GM18517 (cell line): ENCODE data around the gene PRPSAP1.
A peak's percentile ranks its signal among the peaks of the same experiment; 100 is the strongest.

ENCODE experiments used
- ATAC-seq: cut with Tn5 transposase; IDR thresholded peaks from one replicate; pipeline ENCODE4 v1.9.1; 2021; ENCODE audit warnings: mild to moderate bottlenecking, moderate library complexity; ENCODE audit not compliant: unreplicated experiment

PRPSAP1 gene

DNA sequence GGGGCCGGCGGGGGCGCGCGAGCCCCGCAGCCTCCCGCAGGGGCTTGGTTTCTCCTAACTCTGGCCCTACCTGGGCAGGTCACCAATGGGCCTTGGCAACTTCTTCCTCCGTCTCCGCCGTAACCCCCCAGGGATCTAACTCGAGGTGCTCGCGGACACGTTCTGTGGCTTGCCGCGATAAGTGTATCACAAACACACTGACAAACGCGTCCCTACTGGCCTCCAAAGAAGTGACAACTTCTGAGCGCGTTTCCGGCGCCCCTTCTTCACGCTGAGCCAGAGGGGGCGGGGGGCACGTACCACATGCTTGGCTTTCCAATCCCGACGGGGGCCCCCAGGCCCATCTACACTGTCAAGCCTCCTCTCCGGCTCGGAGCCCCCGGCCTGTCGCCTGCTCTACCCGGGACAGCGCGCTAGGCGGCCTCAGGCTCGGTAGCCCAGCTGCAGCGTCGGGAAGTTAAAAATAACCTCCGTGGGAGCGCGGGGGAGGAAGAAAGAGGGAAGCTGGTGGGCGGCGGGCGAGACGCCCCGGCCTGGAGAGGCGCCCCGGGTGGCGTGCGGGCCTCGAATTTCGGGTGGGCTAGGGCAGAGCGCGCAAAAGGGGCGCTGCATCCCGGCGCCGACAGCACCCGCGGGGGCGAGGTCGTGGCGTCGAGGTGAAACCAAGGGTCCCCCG is 30.0 kb upstream of the PRPSAP1 start:
- peak; percentile 12 for ATAC-seq

DNA sequence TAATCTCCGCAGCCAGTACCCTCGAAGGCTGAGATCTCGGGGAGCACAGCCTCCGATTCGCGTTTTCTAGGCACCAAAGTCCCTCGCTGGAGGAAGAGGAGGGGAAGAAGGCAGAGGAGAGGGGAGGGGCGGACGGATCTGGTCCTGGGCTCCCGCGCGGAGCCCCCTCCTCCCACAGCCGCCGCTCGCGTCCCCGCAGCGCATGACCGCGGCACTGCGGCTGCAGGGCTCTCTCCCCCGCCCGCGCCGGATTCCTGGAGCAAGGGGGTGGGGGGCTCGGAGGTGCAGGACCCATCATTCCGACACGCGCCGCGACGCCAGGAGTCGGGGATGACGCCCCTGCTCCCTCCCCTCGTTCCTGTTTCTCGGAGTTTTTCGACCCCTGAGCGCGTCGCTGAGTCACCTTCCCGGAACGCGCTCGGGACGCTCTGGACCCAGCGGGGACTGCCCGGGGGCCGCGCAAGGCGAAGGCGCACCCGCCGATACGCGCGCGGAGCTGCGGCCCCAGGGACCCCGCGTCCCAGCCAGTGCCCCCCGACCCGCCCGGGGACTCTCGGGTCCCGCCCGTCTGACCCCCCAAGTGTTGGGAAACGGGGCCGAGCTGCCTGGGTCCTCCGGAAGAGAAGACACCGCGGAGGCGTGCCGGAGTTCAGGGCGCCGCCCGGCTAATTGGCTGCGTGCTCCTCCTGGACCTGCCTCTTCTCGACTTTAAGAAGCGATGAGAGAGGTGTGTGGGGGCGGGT is 29.3 kb upstream of the PRPSAP1 start:
- no peak for ATAC-seq

DNA sequence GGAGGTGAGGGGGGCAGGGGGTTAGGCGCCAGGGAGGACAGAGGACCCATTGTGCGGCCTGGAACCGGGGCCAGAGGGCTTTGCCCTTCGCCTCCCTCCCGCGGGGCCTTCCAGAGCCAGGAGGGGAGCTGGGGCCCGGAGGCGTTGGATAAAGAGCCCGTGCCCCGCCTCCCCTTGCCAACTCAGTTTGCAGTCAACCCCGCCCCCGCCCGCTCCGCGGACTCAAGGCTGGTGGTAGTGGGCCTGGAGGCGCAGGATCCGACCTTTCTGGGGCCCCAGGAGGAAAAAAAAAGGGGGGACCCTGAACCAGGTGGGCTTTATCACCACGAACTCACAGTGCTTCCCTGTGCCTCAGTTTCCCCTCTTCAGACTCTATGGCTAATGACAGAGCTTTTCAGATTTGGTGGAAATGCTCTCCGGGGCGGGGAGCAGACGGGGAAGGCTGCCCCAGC is 28.7 kb upstream of the PRPSAP1 start:
- ATAC-seq, result no peak

DNA sequence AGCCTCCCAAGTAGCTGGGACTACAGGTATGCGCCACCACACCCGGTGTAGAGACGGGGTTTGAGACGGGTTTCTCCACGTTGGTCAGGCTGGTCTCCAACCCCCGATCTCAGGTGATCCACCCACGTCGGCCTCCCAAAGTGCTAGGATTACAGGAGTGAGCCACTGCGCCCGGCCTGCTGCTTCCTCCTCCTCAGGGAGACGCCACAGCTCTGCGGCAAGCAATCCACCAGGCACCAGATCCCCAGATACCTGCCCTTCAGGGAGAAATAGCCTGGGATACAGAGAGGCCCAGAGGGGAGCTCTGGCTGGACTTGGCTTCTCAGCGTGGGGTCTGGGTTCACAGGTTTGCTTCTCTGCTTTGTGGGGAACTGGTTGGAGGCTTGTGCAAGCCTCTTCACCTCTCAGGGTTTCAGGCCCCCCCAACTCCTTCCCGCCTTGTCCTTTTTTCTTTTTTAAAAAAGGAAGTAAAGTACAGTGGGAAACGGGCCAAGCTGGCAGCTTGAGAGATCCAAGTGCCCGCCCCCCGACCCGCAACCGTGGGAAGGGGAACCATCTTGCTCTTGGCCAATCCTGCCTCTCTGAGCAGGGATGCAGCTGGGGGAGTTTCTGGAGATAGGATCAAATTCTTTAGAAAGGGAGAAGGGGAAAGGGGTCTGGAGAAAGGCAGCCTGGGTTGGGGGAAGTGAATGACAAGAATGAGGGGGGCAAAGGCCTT is 28.1 kb upstream of the PRPSAP1 start:
- no peak for ATAC-seq

DNA sequence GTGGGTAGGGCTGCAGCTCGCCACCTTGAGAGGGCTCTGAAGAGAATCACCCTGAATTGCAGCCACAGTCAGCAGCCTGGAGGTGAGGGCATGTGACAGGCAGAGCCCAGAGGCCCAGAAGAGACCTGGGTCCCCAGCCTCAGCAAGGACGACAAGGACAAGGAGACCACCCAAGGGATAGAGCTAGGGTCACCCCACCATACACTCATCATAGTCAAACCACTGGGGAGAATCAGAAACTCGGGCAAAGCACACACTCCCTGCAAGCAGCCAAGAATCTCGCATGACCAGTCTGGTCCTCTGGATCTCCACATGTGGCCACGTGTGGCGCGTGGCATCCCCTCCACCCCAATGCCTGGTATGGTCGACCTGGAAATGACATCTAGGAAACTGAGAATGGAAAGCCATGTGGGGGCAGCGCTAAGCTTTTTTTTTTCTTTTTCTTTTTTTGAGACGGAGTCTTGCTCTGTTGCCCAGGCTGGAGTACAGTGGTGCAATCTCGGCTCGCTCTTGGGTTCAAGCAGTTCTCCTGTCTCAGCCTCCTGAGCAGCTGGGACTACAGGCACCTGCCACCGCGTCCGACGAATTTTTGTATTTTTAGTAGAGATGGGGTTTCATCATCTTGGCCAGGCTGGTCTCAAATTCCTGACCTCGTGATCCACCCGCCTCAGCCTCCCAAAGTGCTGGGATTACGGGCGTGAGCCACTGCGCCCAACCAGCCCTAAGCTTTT is 26.1 kb upstream of the PRPSAP1 start:
- ATAC-seq, result no peak

DNA sequence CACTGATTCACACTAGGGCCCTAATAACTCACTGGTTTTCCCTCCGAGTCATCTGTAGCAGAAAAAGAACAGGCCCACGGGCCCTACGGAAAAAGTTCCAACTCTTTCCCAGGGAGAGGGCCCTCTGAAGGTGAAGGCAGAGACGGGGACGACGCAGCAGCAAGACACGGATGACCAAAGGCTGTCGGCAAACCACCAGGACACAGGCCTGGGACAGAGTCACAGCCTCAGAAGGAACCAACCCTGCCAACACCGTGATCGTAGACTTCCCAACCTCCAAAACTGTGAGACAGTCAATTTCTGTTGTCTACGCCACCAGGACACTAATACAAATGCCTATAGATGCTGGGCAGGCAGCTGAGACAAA is 25.5 kb upstream of the PRPSAP1 start:
- ATAC-seq, result no peak

DNA sequence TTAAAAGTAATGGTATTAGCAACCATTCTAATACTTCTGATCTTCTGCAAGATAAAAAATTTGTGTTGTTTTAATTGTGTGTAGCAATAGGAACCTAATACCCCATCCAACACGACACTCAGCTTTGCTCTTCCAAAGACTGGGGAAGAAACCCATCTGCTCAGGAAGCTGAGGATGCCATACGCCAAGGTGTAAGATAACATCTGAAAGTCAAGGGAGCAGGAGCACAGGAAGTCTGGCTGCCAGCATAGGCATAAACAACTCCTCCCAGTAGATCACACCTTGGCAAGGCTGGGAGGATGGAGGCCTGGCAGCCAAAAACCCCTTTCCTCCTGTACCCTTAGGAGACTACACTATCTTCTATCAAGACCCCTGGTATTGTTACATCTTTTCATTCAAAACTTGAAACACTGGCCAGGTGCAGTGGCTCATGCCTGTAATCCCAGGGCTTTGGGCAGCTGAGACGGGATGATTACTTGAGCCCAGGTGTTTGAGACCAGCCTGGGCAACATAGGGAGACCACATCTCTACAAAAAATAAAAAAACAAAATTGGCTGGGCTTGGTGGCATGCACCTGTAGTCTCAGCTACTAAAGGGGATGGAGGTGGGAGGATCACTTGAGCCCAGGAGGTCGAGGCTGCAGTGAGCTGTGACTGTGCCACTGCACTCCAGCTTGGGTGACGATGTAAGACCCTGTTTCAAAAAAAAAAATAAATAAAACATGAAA is 25.0 kb upstream of the PRPSAP1 start:
- no peak for ATAC-seq

DNA sequence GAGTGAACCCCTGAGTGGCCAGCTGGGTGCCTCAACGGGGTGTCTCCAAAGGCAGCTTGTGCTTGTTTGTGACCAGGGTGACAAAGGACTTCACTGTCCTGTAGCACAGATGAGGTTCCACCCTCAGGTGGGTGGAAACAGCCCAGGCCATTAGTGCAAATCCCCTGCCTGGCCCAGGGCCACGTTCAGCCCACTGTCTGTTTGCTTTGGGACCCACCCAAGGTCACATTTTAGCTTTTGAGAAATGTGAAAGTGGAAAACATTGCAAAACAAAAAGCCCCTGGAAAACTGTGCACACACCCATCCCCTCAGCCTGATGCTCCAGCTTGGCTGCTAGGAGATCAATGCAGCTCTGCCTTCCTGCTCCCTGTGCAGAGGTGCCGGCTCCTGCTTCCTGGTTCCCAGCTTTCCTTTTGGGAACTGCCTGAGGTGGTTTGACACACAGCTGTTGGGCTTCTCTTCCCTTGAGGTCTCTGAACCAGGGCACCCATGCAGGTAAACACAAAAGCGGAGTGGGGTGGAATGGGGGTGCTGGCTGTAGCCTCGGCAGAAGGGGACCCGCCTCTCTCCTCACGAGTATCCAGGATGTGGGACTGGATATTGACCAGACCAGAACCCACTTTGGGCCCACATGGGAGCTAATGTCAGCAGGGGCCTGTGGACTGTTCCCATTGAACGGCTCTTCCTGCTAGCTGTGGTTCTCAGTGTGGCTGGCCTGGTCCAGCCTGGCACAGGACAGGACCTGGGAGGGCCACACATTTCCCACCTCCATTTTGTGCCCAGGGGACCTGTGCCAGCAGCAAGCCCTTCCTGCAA is 22.8 kb upstream of the PRPSAP1 start:
- no peak for ATAC-seq

DNA sequence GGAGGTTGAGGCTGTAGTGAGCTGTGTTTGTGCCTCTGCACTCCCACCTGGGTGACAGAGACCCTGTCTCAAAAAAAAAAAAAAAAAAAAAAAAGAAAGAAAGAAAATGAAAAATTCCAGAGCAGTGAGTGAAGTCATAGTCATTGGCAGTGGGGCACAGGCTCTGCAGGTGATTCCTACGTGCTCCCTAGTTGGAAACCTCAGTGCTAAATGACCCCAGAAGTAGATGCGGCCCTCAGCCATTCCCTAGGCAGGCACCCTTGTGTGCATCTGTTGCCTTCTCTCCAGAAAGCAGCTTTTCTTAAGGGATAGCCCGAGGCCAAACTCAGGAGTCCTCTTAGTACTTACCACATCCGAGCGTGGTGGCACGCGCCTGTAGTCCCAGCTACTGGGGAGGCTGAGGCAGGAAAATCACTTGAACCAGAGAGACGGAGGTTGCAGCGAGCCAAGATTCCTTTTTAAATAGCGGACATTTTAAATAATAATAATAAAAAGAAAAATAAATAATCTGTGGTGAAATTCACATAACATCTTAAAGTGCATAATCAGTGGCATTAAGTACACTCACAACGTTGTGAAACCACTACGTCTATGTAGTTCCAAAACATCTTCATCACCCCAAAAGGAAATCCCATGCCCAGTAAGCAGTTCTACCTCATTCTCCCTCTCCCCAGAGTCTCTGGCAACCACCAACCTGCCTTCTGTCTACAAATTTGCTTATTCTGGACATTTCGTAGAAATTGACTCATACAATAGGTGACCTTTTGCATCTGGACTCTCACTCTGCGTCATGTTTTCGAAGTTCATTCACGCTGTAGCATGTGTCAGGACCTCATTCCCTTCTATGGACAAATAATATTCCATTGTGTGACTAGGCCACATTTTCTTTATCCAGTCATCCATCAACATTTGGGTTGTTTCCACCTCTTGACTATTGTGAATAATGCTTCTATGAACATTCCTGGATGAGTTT is 18.2 kb upstream of the PRPSAP1 start:
- no peak for ATAC-seq

DNA sequence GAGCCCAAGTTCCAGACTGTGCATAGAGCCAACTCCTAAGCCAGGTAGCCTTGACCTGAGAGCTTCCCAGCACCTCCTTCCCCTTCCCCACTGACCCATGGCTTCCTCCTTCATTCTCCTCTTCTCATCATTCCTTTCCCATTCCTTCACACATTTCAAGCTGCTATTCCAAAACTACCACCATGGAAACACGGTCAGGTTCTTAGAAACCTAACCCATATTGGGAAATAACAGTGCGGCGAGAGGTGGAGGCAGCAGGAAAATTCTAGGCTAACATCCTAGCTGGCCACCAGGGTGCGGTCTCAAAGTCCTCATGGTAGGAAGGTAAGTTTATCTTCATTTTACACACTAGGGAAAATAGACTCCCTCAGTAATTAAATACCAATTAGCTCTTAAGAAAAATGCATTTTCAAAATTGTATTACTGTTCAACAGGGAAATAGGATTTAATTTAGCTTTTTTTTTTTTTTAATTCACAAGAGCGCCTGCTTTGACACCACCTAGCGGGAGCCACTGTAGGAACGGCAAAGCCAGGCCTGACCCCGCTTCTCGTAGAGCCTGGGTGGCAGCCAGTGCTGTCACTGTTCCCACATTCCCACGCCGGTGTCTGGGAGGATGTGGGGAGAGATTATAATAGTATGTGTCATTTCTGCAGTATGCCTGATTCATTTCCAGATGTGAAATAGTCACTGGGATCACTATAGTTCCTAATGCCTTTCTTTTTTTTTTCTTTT is 16.7 kb upstream of the PRPSAP1 start:
- no peak for ATAC-seq

DNA sequence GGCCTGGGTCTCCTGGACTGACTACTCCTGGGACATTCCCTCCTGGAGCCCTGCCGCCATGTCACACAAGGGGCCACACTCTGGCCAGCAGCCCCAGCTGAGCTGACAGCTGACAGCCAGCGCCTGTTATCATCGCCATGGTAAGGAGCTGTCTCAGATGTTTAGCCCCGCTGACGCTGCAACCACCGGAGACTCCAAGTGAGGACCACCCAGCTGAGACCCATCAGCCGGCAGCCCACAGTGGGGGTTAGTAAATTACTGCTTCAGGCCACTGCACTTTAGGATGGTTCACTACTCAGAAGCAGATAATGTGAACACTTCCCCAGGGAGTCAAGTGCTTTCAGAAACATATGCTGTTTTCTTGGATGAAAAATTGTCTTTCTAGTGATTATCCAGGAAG is 16.1 kb upstream of the PRPSAP1 start:
- ATAC-seq, result no peak

DNA sequence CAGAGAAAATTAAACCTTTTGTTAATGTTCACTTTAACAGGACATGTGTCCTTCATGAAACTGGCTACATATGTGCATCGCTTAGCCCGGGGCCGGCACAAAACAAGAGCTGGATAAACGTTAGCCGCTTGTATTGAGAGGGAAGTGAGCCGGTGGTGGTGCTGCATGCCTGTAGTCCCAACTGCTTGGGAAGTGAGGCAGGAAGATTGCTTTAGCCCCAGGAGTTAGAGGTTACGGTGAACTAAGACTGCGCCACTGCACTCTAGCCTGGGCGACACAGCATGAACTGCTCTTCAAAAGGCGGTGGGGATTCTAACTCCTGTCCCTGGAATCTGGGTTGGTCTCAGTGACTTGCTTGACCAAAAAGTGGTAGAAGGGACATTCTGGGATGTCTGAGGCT is 15.7 kb upstream of the PRPSAP1 start:
- no peak for ATAC-seq

DNA sequence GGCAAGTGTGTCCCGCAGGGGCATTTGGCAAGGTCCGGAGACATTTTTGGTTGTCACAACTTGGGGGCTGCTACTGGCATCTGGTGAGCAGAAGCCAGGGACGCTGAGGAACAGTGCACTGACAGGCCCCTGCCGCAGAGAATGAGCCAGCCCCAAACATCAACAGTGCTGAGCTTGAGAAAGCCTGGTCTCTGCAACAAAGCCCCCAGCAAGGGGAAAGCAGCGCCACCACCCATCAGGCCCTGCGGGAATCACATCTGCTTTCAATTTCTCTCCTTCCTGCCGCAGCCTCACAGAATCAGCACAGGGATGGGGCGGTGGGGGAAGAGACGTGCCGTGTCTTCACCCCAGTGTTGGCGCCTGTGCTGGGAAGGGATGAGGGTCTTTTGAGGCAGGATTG is 14.8 kb upstream of the PRPSAP1 start:
- no peak for ATAC-seq

DNA sequence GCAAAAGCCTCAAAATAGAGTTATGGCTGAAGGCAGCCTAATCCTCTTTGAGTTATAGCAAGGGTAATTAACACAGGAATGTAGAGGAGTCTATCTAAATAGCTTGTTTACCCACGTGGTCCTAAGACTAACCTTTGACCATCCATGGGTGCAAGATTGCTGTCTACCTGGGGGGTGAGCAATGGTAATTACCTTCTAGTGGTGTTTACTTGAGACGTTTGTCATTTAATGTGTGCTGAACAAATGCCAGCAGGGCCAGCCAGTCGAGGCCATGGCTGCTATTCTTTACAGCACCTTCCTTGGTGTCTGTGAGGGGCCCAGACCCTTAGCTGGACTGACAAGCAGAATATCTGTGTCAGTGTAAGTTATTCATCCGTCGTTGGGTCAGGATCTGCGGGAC is 13.9 kb upstream of the PRPSAP1 start:
- no peak for ATAC-seq

DNA sequence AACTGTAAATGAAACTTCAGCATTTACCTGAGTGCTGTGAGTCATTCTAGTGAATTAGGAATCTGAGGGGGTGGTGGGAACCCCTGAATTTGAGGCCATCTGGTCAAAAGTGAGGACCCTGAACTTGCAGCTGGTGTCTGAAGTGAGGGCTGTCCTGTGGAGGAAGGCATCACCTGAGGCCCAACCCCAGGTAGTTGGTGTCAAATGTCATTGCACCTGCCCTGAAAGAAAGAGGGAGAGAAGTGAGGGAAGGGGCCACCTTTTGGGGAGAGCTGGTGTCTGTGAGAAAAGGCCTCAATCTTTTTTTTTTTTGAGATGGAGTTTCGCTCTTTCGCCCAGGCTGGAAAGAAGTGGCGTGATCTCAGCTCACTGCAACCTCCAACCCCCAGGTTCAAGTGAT is 12.5 kb upstream of the PRPSAP1 start:
- ATAC-seq, result no peak

DNA sequence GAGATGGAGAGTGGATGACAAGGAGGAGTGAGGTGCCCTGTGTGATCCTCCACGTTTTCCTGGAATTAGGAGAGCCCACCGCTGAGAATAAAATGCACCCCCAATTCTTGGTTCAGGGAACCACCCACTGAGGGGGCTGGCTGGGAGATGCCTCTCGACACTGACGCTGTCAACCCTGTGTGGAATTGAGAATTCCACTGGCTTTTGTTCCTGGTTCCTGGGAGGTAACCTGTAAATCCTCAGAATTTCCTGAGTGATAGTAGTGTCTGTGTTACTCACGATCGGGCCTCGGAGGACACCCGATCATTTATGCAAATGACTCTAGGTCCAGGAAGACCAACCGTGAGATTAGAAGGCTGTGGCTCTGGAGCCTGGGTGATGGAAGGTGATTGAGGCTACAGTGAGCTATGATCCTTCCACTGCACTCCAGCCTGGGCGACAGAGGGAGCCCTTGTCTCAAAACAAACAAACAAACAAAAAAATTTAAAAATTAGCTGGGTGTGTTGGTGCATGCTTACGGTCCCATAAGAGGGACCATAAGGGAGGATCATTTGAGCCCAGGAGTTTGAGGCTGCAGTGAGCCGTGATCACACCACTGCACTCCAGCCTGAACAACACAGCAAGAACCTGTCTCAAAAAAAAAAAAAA is 11.7 kb upstream of the PRPSAP1 start:
- no peak for ATAC-seq

DNA sequence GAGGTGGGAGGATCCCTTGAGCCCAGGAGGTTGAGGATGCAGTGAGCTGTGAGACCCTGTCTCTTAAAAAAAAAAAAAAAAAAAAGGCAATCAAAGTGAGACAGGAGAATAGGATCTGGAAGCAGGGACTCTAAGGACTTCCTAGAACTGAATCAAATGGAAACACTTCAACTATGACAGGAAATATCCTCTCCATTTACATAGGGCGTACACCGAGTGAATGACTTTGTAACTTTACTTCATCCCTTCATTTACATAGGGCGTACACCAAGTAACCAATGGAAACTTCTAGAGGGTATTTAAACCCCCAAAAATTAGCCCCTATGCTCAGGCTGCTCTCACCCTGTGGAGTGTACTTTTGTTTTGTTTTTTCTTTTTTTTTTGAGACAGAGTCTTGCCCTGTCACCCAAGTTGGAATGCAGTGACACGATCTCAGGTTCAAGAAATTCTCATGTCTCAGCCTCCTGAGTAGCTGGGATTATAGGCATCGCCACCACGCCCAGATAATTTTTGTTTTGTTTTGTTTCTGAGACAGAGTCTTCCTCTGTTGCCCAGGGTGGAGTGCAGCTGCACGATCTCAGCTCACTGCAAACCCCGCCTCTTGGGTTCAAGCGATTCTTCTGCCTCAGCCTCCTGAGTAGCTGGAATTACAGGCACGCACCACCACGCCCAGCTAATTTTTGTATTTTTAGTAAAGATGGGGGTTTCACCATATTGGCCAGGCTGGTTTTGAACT is 9.6 kb upstream of the PRPSAP1 start:
- no peak for ATAC-seq
